ENCODE results near the gene THOP1. TPM values are rescaled to one million over a fixed set of nuclear protein-coding genes. Genes with fewer than 3 reads are reported as not detected.

Gene THOP1
- polyA plus RNA-seq, 3 donors = 13.4 to 17.6 (median 14.6) TPM

DNA sequence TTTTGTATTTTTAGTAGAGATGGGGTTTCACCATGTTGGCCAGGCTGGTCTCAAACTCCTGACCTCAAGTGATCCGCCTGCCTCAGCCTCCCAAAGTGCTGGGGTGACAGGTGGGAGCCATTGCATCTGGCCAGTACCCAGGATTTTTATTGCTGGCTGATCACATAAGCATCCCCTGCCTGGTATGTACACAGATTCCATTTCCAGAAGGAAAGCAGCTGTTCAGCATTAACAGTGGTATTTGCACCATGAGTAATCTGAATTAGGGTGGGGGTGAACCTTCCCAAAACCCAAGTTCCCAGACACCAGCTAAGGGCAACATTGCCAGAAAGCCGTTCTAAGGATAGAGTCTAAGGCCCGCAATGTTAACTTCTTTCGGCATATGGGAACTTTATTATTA lies 63.3 kb downstream of the THOP1 start:
- H3K36me3 ChIP-seq (replicated peaks in 1 of 2; ENCODE audit: control insufficient read depth in 1 of 2, insufficient read depth in 2 of 2, low read length in 2 of 2) = peaks cover 33 to 64% of the 10 kb centered on the region in 2 donors
- no peak for DNase-seq
- H3K4me1 ChIP-seq (ENCODE audit: control insufficient read depth in 1 of 2, insufficient read depth in 2 of 2, low read length in 2 of 2) = peaks cover 9% of the 10 kb centered on the region in 2 donors
- TF ChIP-seq, protein P1, sequence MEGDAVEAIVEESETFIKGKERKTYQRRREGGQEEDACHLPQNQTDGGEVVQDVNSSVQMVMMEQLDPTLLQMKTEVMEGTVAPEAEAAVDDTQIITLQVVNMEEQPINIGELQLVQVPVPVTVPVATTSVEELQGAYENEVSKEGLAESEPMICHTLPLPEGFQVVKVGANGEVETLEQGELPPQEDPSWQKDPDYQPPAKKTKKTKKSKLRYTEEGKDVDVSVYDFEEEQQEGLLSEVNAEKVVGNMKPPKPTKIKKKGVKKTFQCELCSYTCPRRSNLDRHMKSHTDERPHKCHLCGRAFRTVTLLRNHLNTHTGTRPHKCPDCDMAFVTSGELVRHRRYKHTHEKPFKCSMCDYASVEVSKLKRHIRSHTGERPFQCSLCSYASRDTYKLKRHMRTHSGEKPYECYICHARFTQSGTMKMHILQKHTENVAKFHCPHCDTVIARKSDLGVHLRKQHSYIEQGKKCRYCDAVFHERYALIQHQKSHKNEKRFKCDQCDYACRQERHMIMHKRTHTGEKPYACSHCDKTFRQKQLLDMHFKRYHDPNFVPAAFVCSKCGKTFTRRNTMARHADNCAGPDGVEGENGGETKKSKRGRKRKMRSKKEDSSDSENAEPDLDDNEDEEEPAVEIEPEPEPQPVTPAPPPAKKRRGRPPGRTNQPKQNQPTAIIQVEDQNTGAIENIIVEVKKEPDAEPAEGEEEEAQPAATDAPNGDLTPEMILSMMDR (IDR thresholded peaks at IDR 0.05) = no peak
- Mint-ChIP-seq H3K27ac (no peak overlapping the region), H3K4me1 (peaks cover 11% of the 10 kb centered on the region), H3K36me3 (peaks cover 56 to 76% of the 10 kb centered on the region in 2 donors), H3K4me3 (no peak overlapping the region), H3K9me3 (peaks cover 42 to 74% (median 67%) of the 10 kb centered on the region in 7 donors), H3K27me3 (ENCODE audit: low read depth in 3 of 3) (no peaks in the 10 kb centered on the region)
- WGBS (ENCODE audit: insufficient coverage) = 100% methylated on average over 1 of the region's 4 CpGs
- no peak overlapping the region for H3K9ac ChIP-seq (ENCODE audit: insufficient read depth, low read length, poor library complexity, severe bottlenecking)
- no peak overlapping the region for H3K4me2 ChIP-seq (replicated peaks; ENCODE audit: extremely low read depth, low read length, poor library complexity, severe bottlenecking)
- peaks cover 36% of the 10 kb centered on the region for H3K79me2 ChIP-seq (ENCODE audit: insufficient read depth, low read length)
- peaks cover 61 to 63% of the 10 kb centered on the region in 2 donors for H3K9me3 ChIP-seq (replicated peaks in 1 of 2; ENCODE audit: control insufficient read depth in 1 of 2, insufficient read depth in 1 of 2, low read length in 2 of 2)
- no peak overlapping the region for H2AFZ ChIP-seq (ENCODE audit: insufficient read depth, low read depth, low read length, poor library complexity, severe bottlenecking)
- peaks cover 5% of the 10 kb centered on the region for H4K20me1 ChIP-seq (ENCODE audit: insufficient read depth, low read length)
- H3K27ac ChIP-seq (ENCODE audit: low read depth in 1 of 2, low read length in 2 of 2) = no peak overlapping the region
- no peaks in the 10 kb centered on the region for H3K27me3 ChIP-seq (ENCODE audit: control insufficient read depth in 2 of 2, insufficient read depth in 2 of 2, low read length in 2 of 2)
- H3K4me3 ChIP-seq (replicated peaks in 1 of 3; ENCODE audit: low read depth in 2 of 3, low read length in 3 of 3) = no peak overlapping the region
- intact Hi-C loops (cut with micrococcal nuclease) = no loop called here

DNA sequence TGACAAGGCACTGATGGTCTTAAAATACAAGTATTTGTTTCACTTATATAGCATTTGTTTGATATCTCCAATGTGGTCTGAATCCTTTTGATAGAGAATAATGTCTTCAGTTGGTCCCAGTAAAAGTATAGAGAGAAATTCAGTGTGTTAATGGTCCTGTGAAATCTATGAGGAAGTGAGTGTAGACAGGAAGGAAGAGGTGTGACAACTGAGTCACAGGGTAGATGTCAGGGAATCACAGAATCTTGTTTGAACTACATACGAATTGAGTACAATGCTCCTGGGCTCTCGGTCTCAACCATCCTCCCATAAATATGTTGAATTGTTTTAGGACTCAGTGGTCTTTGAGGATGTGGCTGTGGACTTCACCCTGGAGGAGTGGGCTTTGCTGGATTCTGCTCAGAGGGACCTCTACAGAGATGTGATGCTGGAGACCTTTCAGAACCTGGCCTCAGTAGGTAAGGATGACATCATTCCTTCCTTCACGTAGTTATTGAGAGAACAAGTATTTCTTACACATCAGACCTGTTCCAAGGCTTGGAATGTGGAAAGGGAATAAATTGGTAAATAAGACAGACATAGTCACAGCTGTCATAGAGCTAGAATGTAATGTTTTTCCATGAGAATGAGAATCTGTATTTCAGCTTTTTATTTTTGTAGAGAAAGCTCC lies 65.1 kb downstream of the THOP1 start:
- Mint-ChIP-seq H3K4me3 (no peak overlapping the region), H3K4me1 (peaks cover 11% of the 10 kb centered on the region), H3K27ac (peak overlapping the region in 5 of 7 donors; percentile 12 to 74 (median 45)), H3K9me3 (peaks cover 52 to 92% (median 83%) of the 10 kb centered on the region in 7 donors), H3K36me3 (peaks cover 53 to 77% of the 10 kb centered on the region in 2 donors), H3K27me3 (ENCODE audit: low read depth in 3 of 3) (peaks cover 0 to 2% (median 0%) of the 10 kb centered on the region in 3 donors)
- no peak overlapping the region for H3K4me2 ChIP-seq (replicated peaks; ENCODE audit: extremely low read depth, low read length, poor library complexity, severe bottlenecking)
- peaks cover 22% of the 10 kb centered on the region for H3K79me2 ChIP-seq (ENCODE audit: insufficient read depth, low read length)
- peaks cover 69 to 79% of the 10 kb centered on the region in 2 donors for H3K9me3 ChIP-seq (replicated peaks in 1 of 2; ENCODE audit: control insufficient read depth in 1 of 2, insufficient read depth in 1 of 2, low read length in 2 of 2)
- H3K4me1 ChIP-seq (ENCODE audit: control insufficient read depth in 1 of 2, insufficient read depth in 2 of 2, low read length in 2 of 2) = peaks cover 9% of the 10 kb centered on the region in 2 donors
- H4K20me1 ChIP-seq (ENCODE audit: insufficient read depth, low read length) = peaks cover 5% of the 10 kb centered on the region
- H3K9ac ChIP-seq (ENCODE audit: insufficient read depth, low read length, poor library complexity, severe bottlenecking) = no peak overlapping the region
- H3K27me3 ChIP-seq (ENCODE audit: control insufficient read depth in 2 of 2, insufficient read depth in 2 of 2, low read length in 2 of 2) = no peaks in the 10 kb centered on the region
- DNase-seq = peak in 2 of 3 donors; percentile 31 to 35
- H2AFZ ChIP-seq (ENCODE audit: insufficient read depth, low read depth, low read length, poor library complexity, severe bottlenecking) = no peak overlapping the region
- TF ChIP-seq, protein P1 (IDR thresholded peaks at IDR 0.05) = no peak
- intact Hi-C loops (cut with micrococcal nuclease) = no loop called here
- H3K27ac ChIP-seq (ENCODE audit: low read depth in 1 of 2, low read length in 2 of 2) = peak overlapping the region in 1 of 2 donors; percentile 39
- no CpG with 5 or more reads among the region's 3 CpGs for WGBS (ENCODE audit: insufficient coverage)
- peaks cover 34 to 68% of the 10 kb centered on the region in 2 donors for H3K36me3 ChIP-seq (replicated peaks in 1 of 2; ENCODE audit: control insufficient read depth in 1 of 2, insufficient read depth in 2 of 2, low read length in 2 of 2)
- H3K4me3 ChIP-seq (replicated peaks in 1 of 3; ENCODE audit: low read depth in 2 of 3, low read length in 3 of 3) = peak overlapping the region in 1 of 3 experiments; percentile 9
